ENCODE results near the gene DDAH2.
"Not testable (repeated sequence)": the region's sequence is repeated elsewhere in the genome, so short reads cannot be mapped to it uniquely, and the experiment has no call there.

DDAH2 gene

DNA sequence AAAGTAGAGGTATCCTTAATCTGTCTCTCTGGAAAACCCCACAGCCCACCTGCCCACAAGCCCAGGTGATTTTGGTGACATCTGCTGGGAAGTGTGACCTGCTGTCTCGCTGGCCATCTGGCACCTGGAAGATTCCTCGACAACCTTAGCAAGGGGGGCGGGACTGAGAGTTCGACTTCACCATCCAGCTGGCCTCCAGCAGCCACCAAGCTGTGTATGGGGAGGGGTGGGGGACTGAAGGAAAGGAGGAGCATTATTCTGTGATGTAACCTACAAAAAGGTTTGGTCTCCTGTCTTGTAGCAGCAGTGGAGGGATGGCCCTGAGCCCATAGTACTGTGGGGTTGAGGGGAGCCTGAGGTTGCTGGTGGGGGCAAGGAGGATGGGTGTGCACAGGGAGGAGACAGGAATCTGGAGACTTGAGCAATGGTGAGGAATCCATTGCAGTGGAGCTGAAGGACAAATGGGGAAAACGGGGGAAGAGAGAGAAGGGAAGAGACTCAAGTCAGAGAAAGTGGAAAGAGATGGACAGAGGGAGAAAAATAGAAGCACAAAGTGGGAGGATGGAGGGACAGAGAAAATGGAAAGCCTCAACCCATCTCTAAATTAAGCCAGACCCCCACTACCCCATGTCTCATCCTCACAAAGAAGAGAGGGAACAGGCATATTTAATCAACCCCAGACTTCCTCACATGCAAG, 18.4 kb downstream of the DDAH2 start:
- no peak for ATAC-seq
- no peak for TF ChIP-seq ZNF8 (CRISPR knock-in tag; IDR thresholded peaks at IDR 0.05)
- TF ChIP-seq, protein P1, sequence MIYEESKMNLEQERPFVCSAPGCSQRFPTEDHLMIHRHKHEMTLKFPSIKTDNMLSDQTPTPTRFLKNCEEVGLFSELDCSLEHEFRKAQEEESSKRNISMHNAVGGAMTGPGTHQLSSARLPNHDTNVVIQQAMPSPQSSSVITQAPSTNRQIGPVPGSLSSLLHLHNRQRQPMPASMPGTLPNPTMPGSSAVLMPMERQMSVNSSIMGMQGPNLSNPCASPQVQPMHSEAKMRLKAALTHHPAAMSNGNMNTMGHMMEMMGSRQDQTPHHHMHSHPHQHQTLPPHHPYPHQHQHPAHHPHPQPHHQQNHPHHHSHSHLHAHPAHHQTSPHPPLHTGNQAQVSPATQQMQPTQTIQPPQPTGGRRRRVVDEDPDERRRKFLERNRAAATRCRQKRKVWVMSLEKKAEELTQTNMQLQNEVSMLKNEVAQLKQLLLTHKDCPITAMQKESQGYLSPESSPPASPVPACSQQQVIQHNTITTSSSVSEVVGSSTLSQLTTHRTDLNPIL (CRISPR knock-in tag; IDR thresholded peaks at IDR 0.05; ENCODE audit: low read depth) = no peak
- TF ChIP-seq, protein P2, sequence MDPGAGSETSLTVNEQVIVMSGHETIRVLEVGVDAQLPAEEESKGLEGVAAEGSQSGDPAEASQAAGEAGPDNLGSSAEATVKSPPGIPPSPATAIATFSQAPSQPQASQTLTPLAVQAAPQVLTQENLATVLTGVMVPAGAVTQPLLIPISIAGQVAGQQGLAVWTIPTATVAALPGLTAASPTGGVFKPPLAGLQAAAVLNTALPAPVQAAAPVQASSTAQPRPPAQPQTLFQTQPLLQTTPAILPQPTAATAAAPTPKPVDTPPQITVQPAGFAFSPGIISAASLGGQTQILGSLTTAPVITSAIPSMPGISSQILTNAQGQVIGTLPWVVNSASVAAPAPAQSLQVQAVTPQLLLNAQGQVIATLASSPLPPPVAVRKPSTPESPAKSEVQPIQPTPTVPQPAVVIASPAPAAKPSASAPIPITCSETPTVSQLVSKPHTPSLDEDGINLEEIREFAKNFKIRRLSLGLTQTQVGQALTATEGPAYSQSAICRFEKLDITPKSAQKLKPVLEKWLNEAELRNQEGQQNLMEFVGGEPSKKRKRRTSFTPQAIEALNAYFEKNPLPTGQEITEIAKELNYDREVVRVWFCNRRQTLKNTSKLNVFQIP (CRISPR knock-in tag; IDR thresholded peaks at IDR 0.05; ENCODE audit: borderline replicate concordance, low read depth) = no peak

DNA sequence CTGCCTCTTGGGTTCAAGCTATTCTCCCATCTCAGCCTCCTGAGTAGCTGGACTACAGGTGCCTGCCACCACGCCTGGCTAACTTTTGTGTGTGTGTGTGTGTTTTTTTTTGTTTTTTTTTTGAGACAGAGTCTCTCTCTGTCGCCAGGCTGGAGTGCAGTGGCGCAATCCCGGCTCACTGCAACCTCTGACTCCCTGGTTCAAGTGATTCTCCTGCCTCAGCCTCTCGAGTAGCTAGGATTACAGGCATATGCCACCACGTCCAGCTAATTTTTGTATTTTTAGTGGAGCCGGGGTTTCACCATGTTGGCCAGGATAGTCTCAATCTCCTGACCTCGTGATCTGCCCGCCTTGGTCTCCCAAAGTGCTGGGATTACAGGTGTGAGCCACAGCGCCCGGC, 19.9 kb downstream of the DDAH2 start:
- not testable (repeated sequence) for ATAC-seq

DNA sequence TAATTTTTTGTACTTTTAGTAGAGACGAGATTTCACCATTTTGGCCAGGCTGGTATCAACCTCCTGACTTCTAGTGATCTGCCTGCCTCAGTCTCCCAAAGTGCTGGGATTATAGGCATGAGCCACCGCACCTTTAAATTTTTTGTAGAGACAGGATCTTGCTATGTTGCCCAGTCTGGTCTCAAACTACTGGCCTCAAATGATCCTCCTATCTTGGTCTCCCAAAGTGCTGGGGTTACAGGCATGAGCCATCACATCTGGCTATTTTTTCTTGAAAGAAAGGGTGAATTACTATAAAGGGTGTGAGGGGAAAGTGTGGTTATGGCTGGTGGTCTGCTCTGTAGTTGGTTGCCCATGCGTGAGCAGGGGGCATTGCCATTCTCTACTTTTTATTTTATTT, 20.9 kb downstream of the DDAH2 start:
- no peak for ATAC-seq
- TF ChIP-seq ISL1 (CRISPR knock-in tag; IDR thresholded peaks at IDR 0.05) (no peak), ZFP30 (CRISPR knock-in tag; IDR thresholded peaks at IDR 0.05) (no peak), CSDC2 (CRISPR knock-in tag; IDR thresholded peaks at IDR 0.05) (no peak), ZFP3 (CRISPR knock-in tag; IDR thresholded peaks at IDR 0.05) (no peak), TCF4 (CRISPR knock-in tag; IDR thresholded peaks at IDR 0.05; ENCODE audit: borderline replicate concordance) (no peak), SNAI2 (CRISPR knock-in tag; IDR thresholded peaks at IDR 0.05) (no peak)

DNA sequence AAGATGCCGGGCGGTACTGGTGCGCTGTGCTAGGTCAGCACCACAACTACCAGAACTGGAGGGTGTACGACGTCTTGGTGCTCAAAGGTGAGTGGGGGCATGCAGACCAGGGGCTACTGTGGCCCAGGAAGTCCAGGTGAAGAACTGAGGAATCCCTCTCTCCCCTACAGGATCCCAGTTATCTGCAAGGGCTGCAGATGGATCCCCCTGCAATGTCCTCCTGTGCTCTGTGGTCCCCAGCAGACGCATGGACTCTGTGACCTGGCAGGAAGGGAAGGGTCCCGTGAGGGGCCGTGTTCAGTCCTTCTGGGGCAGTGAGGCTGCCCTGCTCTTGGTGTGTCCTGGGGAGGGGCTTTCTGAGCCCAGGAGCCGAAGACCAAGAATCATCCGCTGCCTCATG, 21.4 kb downstream of the DDAH2 start:
- no peak for ATAC-seq
- TF ChIP-seq ZNF70 (CRISPR knock-in tag; IDR thresholded peaks at IDR 0.05) (no peak), ESRRG (CRISPR knock-in tag; IDR thresholded peaks at IDR 0.05) (no peak), RARB (CRISPR knock-in tag; IDR thresholded peaks at IDR 0.05) (no peak), TOX (CRISPR knock-in tag; IDR thresholded peaks at IDR 0.05; ENCODE audit: borderline replicate concordance) (no peak), PPARA (CRISPR knock-in tag; IDR thresholded peaks at IDR 0.05; ENCODE audit: borderline replicate concordance) (no peak), TCF4 (CRISPR knock-in tag; IDR thresholded peaks at IDR 0.05; ENCODE audit: borderline replicate concordance) (no peak), GLIS3 (CRISPR knock-in tag; IDR thresholded peaks at IDR 0.05) (no peak), ZC3H10 (CRISPR knock-in tag; IDR thresholded peaks at IDR 0.05) (no peak)
- TF ChIP-seq, protein P3, sequence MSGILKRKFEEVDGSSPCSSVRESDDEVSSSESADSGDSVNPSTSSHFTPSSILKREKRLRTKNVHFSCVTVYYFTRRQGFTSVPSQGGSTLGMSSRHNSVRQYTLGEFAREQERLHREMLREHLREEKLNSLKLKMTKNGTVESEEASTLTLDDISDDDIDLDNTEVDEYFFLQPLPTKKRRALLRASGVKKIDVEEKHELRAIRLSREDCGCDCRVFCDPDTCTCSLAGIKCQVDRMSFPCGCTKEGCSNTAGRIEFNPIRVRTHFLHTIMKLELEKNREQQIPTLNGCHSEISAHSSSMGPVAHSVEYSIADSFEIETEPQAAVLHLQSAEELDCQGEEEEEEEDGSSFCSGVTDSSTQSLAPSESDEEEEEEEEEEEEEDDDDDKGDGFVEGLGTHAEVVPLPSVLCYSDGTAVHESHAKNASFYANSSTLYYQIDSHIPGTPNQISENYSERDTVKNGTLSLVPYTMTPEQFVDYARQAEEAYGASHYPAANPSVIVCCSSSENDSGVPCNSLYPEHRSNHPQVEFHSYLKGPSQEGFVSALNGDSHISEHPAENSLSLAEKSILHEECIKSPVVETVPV (CRISPR knock-in tag; IDR thresholded peaks at IDR 0.05) = no peak
- TF ChIP-seq, protein P2 (CRISPR knock-in tag; IDR thresholded peaks at IDR 0.05; ENCODE audit: borderline replicate concordance, low read depth) = no peak

DNA sequence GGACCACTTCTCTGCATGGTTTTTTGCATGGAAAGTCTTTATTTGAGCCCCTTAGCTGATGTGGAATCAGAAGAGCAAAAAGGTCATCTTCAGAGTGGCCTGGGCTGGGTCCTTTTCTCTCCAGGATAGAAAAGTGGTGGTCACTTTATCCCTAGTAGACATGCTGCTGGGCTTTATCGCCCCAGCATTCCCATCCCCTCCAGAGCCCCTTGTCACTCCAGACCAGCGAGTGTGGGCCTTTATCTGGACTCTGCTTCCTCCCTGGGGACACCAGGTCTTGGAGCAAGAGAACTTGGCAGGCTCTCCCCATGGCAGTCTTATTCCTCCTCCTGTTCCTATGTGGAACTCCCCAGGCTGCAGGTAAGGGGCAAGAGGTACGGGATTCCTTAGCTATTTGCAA, 22.5 kb downstream of the DDAH2 start, which contains the start of gene LY6G6F:
Gene LY6G6F (plus strand): TSS at position 268 of the 400 bp plus-strand sequence. CDS start 41 bp downstream, at position 309.
- no peak for ATAC-seq
- TF ChIP-seq, protein P2 (CRISPR knock-in tag; IDR thresholded peaks at IDR 0.05; ENCODE audit: borderline replicate concordance, low read depth) = no peak
- TF ChIP-seq ZNF565 (CRISPR knock-in tag; conservative IDR thresholded peaks at IDR 0.05; ENCODE audit: low read depth) (no peak), PPARA (CRISPR knock-in tag; IDR thresholded peaks at IDR 0.05; ENCODE audit: borderline replicate concordance) (no peak), ARNTL (CRISPR knock-in tag; IDR thresholded peaks at IDR 0.05; ENCODE audit: borderline replicate concordance, low read depth) (no peak), GLIS3 (CRISPR knock-in tag; IDR thresholded peaks at IDR 0.05) (no peak), ISL1 (CRISPR knock-in tag; IDR thresholded peaks at IDR 0.05) (no peak), OSR1 (CRISPR knock-in tag; IDR thresholded peaks at IDR 0.05) (no peak), BACH2 (CRISPR knock-in tag; IDR thresholded peaks at IDR 0.05; ENCODE audit: borderline replicate concordance) (no peak), CSDC2 (CRISPR knock-in tag; IDR thresholded peaks at IDR 0.05) (no peak)
- TF ChIP-seq, protein P4, sequence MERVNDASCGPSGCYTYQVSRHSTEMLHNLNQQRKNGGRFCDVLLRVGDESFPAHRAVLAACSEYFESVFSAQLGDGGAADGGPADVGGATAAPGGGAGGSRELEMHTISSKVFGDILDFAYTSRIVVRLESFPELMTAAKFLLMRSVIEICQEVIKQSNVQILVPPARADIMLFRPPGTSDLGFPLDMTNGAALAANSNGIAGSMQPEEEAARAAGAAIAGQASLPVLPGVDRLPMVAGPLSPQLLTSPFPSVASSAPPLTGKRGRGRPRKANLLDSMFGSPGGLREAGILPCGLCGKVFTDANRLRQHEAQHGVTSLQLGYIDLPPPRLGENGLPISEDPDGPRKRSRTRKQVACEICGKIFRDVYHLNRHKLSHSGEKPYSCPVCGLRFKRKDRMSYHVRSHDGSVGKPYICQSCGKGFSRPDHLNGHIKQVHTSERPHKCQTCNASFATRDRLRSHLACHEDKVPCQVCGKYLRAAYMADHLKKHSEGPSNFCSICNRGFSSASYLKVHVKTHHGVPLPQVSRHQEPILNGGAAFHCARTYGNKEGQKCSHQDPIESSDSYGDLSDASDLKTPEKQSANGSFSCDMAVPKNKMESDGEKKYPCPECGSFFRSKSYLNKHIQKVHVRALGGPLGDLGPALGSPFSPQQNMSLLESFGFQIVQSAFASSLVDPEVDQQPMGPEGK (CRISPR knock-in tag; IDR thresholded peaks at IDR 0.05; ENCODE audit: borderline replicate concordance) = no peak
- TF ChIP-seq, protein P1 (CRISPR knock-in tag; IDR thresholded peaks at IDR 0.05; ENCODE audit: low read depth) = no peak
